GM23338 (cell line): ENCODE data around the gene ERGIC3. TPM values are rescaled to one million over a fixed set of nuclear protein-coding genes. Genes with fewer than 3 reads are reported as not detected.

Experiments used
- ATAC-seq: fragments of 200-7000 bp; cut with Tn5 transposase; 3 replicates; pipeline ENCODE4 v1.9.1; 2020
- DNase-seq: peaks from one replicate; pipeline ENCODE4 v3.0.0-alpha.2; 2015; ENCODE audit warnings: low spot score
- H2AFZ ChIP-seq: fragments of 200-600 bp; sonication (generic); 2 replicates; pipeline ENCODE4 v1.8.0; 2016; ENCODE audit warnings: antibody characterized with exemption, mild to moderate bottlenecking, moderate library complexity
- H3F3A ChIP-seq: fragments of 200-600 bp; sonication (generic); replicated peaks from 2 replicates; pipeline ENCODE4 v1.8.0; 2017; ENCODE audit warnings: antibody characterized with exemption, mixed run types, low read depth
- H3K27ac ChIP-seq: fragments of 200-600 bp; sonication (generic); 2 replicates; pipeline ENCODE4 v1.6.1; 2016; ENCODE audit warnings: low read depth
- H3K27me3 ChIP-seq: fragments of 200-600 bp; sonication (generic); 2 replicates; pipeline ENCODE4 v1.8.0; 2016; ENCODE audit warnings: mild to moderate bottlenecking, mixed run types, moderate library complexity; ENCODE audit not compliant: insufficient read depth
- H3K36me3 ChIP-seq: fragments of 200-600 bp; sonication (generic); 2 replicates; pipeline ENCODE4 v1.8.0; 2016; ENCODE audit warnings: mild to moderate bottlenecking; ENCODE audit not compliant: insufficient read depth
- H3K4me1 ChIP-seq: fragments of 200-600 bp; sonication (generic); 2 replicates; pipeline ENCODE4 v1.8.0; 2016; ENCODE audit warnings: mild to moderate bottlenecking, moderate library complexity; ENCODE audit not compliant: insufficient read depth
- H3K4me2 ChIP-seq: fragments of 200-600 bp; sonication (generic); 2 replicates; pipeline ENCODE4 v1.7.1; 2017; ENCODE audit warnings: mixed run types
- H3K4me3 ChIP-seq: fragments of 200-600 bp; sonication (generic); 2 replicates; pipeline ENCODE4 v1.6.1; 2016; ENCODE audit warnings: mixed run types
- H3K79me2 ChIP-seq: fragments of 200-600 bp; sonication (generic); replicated peaks from 2 replicates; pipeline ENCODE4 v1.8.0; 2017; ENCODE audit warnings: mild to moderate bottlenecking; ENCODE audit not compliant: insufficient read depth
- H3K9me2 ChIP-seq: fragments of 200-600 bp; sonication (generic); 2 replicates; pipeline ENCODE4 v1.8.0; 2017; ENCODE audit not compliant: insufficient read depth
- H4K20me1 ChIP-seq: fragments of 200-600 bp; sonication (generic); replicated peaks from 2 replicates; pipeline ENCODE4 v1.8.0; 2017; ENCODE audit warnings: mild to moderate bottlenecking; ENCODE audit not compliant: insufficient read depth
- H3K27ac Mint-ChIP-seq: 2 replicates; pipeline ENCODE4 v1.8.0; 2020; ENCODE audit warnings: inconsistent platforms, mild to moderate bottlenecking, moderate library complexity, mixed read lengths
- H3K27me3 Mint-ChIP-seq: 3 replicates; pipeline ENCODE4 v1.8.0; 2022; ENCODE audit warnings: low read depth, mild to moderate bottlenecking, moderate library complexity, mixed read lengths, inconsistent platforms; ENCODE audit not compliant: insufficient read depth, poor library complexity
- H3K36me3 Mint-ChIP-seq: 3 replicates; pipeline ENCODE4 v1.8.0; 2021; ENCODE audit warnings: low read depth, mild to moderate bottlenecking, inconsistent platforms, moderate library complexity, mixed read lengths
- H3K4me1 Mint-ChIP-seq: 3 replicates; pipeline ENCODE4 v1.8.0; 2020; ENCODE audit warnings: mild to moderate bottlenecking, inconsistent platforms, mixed read lengths
- H3K4me3 Mint-ChIP-seq: 3 replicates; pipeline ENCODE4 v1.8.0; 2021; ENCODE audit warnings: moderate library complexity, mild to moderate bottlenecking, inconsistent platforms, mixed read lengths
- H3K9me3 Mint-ChIP-seq: 3 replicates; pipeline ENCODE4 v1.8.0; 2020; ENCODE audit warnings: moderate library complexity, mild to moderate bottlenecking, inconsistent platforms, mixed read lengths
- CREB1 ChIP-seq: fragments of 250-450 bp; sonication (Bioruptor Pico); IDR thresholded peaks from 2 replicates; pipeline ENCODE4 v1.5.0; 2020; ENCODE audit warnings: low read depth, mild to moderate bottlenecking, moderate library complexity
- CTCF ChIP-seq, 2 experiments: fragments of 200-600 bp in 1 of 2; sonication (generic) in 1 of 2; conservative IDR thresholded peaks; 2 replicates each; pipeline versions ENCODE4 v1.5.1 to v1.6.1; 2016 to 2017; ENCODE audit warnings: antibody characterized with exemption in 2 of 2, low read depth in 2 of 2, mild to moderate bottlenecking in 2 of 2, moderate library complexity in 1 of 2
- ETS1 ChIP-seq: IDR thresholded peaks from 2 replicates; pipeline ENCODE4 v1.6.1; 2016; ENCODE audit warnings: antibody characterized with exemption
- JUNB ChIP-seq: IDR thresholded peaks from one replicate; pipeline ENCODE4 v1.6.1; 2016; ENCODE audit warnings: antibody characterized with exemption; ENCODE audit not compliant: unreplicated experiment
- POLR2AphosphoS5 ChIP-seq: IDR thresholded peaks from 2 replicates; pipeline ENCODE4 v1.6.1; 2016; ENCODE audit warnings: antibody characterized with exemption, low read depth
- REST ChIP-seq: IDR thresholded peaks from one replicate; pipeline ENCODE4 v1.6.1; 2018; ENCODE audit warnings: antibody characterized with exemption; ENCODE audit not compliant: unreplicated experiment
- ZNF114 ChIP-seq: fragments of 250-450 bp; sonication (Bioruptor Pico); IDR thresholded peaks from 2 replicates; pipeline ENCODE4 v1.5.0; 2020; ENCODE audit warnings: mild to moderate bottlenecking, moderate library complexity
- ZNF331 ChIP-seq: fragments of 250-450 bp; sonication (Bioruptor Pico); IDR thresholded peaks from 2 replicates; pipeline ENCODE4 v1.5.0; 2020; ENCODE audit warnings: low read depth, mild to moderate bottlenecking, moderate library complexity
- ZNF462 ChIP-seq: fragments of 250-450 bp; sonication (Bioruptor Pico); IDR thresholded peaks from 2 replicates; pipeline ENCODE4 v1.5.0; 2020; ENCODE audit warnings: mild to moderate bottlenecking, moderate library complexity
- polyA plus RNA-seq: library from polyadenylated mRNA; unstranded; fragments of >200 nt; fragmentation: Nextera tagmentation; extraction: Ambion mirVana; gene quantifications from 2 replicates; pipeline ENCODE4 v1.2.1, GENCODE V29; 2016
- total RNA-seq: library from RNA; depleted of rRNA; stranded (reverse); fragments of >200 nt; shearing (Covaris generic); gene quantifications from 2 replicates; pipeline ENCODE4 v1.2.3, GENCODE V29; 2014

ERGIC3 gene
- total and polyA plus RNA-seq, 2 experiments from 2014 or later = 139 to 147 TPM

GRCh38 chr20:35547329-35547728 lies 5.5 kb downstream of the ERGIC3 start:
- DNase-seq = no peak
- ATAC-seq = no peak
- Mint-ChIP-seq H3K27ac (no peak overlapping the region), H3K4me1 (peaks cover 5% of the 10 kb centered on the region; the same call in 2 of the 3 replicates), H3K9me3 (no peaks in the 10 kb centered on the region), H3K27me3 (peaks cover 3% of the 10 kb centered on the region), H3K36me3 (peaks cover 32% of the 10 kb centered on the region), H3K4me3 (no peak overlapping the region)
- H3K79me2 ChIP-seq = peaks cover 10% of the 10 kb centered on the region
- H2AFZ ChIP-seq = no peak overlapping the region
- H3K4me3 ChIP-seq = no peak overlapping the region
- no peaks in the 10 kb centered on the region for H3K27me3 ChIP-seq
- H4K20me1 ChIP-seq = peaks cover 4% of the 10 kb centered on the region; the same call in 1 of the 2 replicates
- H3K4me2 ChIP-seq = no peak overlapping the region
- H3K4me1 ChIP-seq = peaks cover 4% of the 10 kb centered on the region; the same call in 1 of the 2 replicates
- no peaks in the 10 kb centered on the region for H3K9me2 ChIP-seq
- 0 out of 2 replicates have a peak, but pooled peaks cover 5% of the 10 kb centered on the region for H3F3A ChIP-seq
- H3K36me3 ChIP-seq = peaks cover 30% of the 10 kb centered on the region
- no peak for TF ChIP-seq ZNF331 (CRISPR knock-in tag)
- no peak overlapping the region for H3K27ac ChIP-seq

GRCh38 chr20:35551503-35551902 lies 9.6 kb downstream of the ERGIC3 start:
- no peak overlapping the region for H3K4me2 ChIP-seq
- no peak overlapping the region for H3K27ac ChIP-seq
- Mint-ChIP-seq H3K4me3 (no peak overlapping the region), H3K27me3 (no peaks in the 10 kb centered on the region), H3K9me3 (no peaks in the 10 kb centered on the region), H3K27ac (no peak overlapping the region), H3K36me3 (peaks cover 30% of the 10 kb centered on the region), H3K4me1 (no peaks in the 10 kb centered on the region)
- no peaks in the 10 kb centered on the region for H3K4me1 ChIP-seq
- no peak overlapping the region for H3K4me3 ChIP-seq
- no peaks in the 10 kb centered on the region for H3K27me3 ChIP-seq
- no peaks in the 10 kb centered on the region; the same call in none of the 2 replicates for H4K20me1 ChIP-seq
- H3K36me3 ChIP-seq = peaks cover 23% of the 10 kb centered on the region
- DNase-seq (no peak), ATAC-seq (no peak)
- H3F3A ChIP-seq = no peaks in the 10 kb centered on the region
- no peaks in the 10 kb centered on the region for H3K9me2 ChIP-seq
- H3K79me2 ChIP-seq = no peaks in the 10 kb centered on the region
- H2AFZ ChIP-seq = no peak overlapping the region
- TF ChIP-seq CREB1 (CRISPR knock-in tag) = no peak
- TF ChIP-seq ZNF114 (CRISPR knock-in tag) = no peak
- no peak for TF ChIP-seq ZNF331 (CRISPR knock-in tag)
- no peak for TF ChIP-seq JUNB
- no peak for TF ChIP-seq ZNF462 (CRISPR knock-in tag)
- no peak for TF ChIP-seq REST
- TF ChIP-seq CTCF (conservative IDR thresholded peaks at IDR 0.05; ENCODE audit: low read depth in 2 of 2) = no peak
- no peak for TF ChIP-seq ETS1
- no peak for TF ChIP-seq POLR2AphosphoS5
